Measurements from ENCODE around the gene ALDH1A2. TPM values are rescaled to one million over a fixed set of nuclear protein-coding genes. Genes with fewer than 3 reads are reported as not detected.
"Not testable (repeated sequence)": the region's sequence is repeated elsewhere in the genome, so short reads cannot be mapped to it uniquely, and the experiment has no call there.

ALDH1A2 gene
- polyA plus RNA-seq, 1 donor from 2014 or later = 0.24 TPM

- Histone ChIP-seq H3K4me2 (ENCODE audit: low read length) (no peak overlapping the region), H3K79me2 (replicated peaks; ENCODE audit: insufficient read depth, low read length) (no peaks in the 10 kb centered on the region), H3F3A (ENCODE audit: insufficient read depth, low read length, poor library complexity, severe bottlenecking) (no peaks in the 10 kb centered on the region), H3K27me3 (ENCODE audit: insufficient read depth, low read depth, low read length) (no peaks in the 10 kb centered on the region), H3K27ac (ENCODE audit: low read length) (no peak overlapping the region), H3K9me2 (ENCODE audit: insufficient read depth, low read length) (no peaks in the 10 kb centered on the region), H3K9ac (ENCODE audit: low read length) (no peak overlapping the region), H3K9me3 (ENCODE audit: low read length) (no peaks in the 10 kb centered on the region), H3K4me3 (ENCODE audit: low read length) (no peak overlapping the region), H3K36me3 (ENCODE audit: insufficient read depth, low read length) (no peaks in the 10 kb centered on the region), H2AFZ (ENCODE audit: low read depth, low read length) (no peak overlapping the region), H4K20me1 (ENCODE audit: insufficient read depth) (no peaks in the 10 kb centered on the region)
- TF ChIP-seq CTCF (IDR thresholded peaks at IDR 0.05; ENCODE audit: poor library complexity, severe bottlenecking) = no peak
- TF ChIP-seq EP300 (conservative IDR thresholded peaks at IDR 0.05; ENCODE audit: poor library complexity, severe bottlenecking) = no peak
- TF ChIP-seq RAD21 (conservative IDR thresholded peaks at IDR 0.05) = no peak
- TF ChIP-seq TAF1 (IDR thresholded peaks at IDR 0.05; ENCODE audit: low read depth) = no peak
- TF ChIP-seq SMC3 (conservative IDR thresholded peaks at IDR 0.05; ENCODE audit: poor library complexity) = no peak
- TF ChIP-seq POLR2AphosphoS5 (IDR thresholded peaks at IDR 0.05) = no peak
- TF ChIP-seq EZH2 (IDR thresholded peaks at IDR 0.05; ENCODE audit: borderline replicate concordance, insufficient read depth, low read length, poor library complexity, severe bottlenecking) = no peak
Observed at GRCh38 chr15:58002338-58003126, 63.0 kb downstream of the ALDH1A2 start.

GRCh38 chr15:57999699-58000098, 65.8 kb downstream of the ALDH1A2 start:
- H3K4me2 ChIP-seq (ENCODE audit: low read length); H3K36me3 ChIP-seq (ENCODE audit: insufficient read depth, low read length); H4K20me1 ChIP-seq (ENCODE audit: insufficient read depth); H3K9me3 ChIP-seq (ENCODE audit: low read length); H3K9ac ChIP-seq (ENCODE audit: low read length); H3K27ac ChIP-seq (ENCODE audit: low read length); H3K4me3 ChIP-seq (ENCODE audit: low read length); H2AFZ ChIP-seq (ENCODE audit: low read depth, low read length); H3K79me2 ChIP-seq (replicated peaks; ENCODE audit: insufficient read depth, low read length); H3K9me2 ChIP-seq (ENCODE audit: insufficient read depth, low read length); H3K27me3 ChIP-seq (ENCODE audit: insufficient read depth, low read depth, low read length); H3F3A ChIP-seq (ENCODE audit: insufficient read depth, low read length, poor library complexity, severe bottlenecking): not testable (repeated sequence)

GRCh38 chr15:57996561-57996960, 69.0 kb downstream of the ALDH1A2 start:
- Histone ChIP-seq H2AFZ (ENCODE audit: low read depth, low read length) (no peak overlapping the region), H3K4me2 (ENCODE audit: low read length) (no peak overlapping the region), H3K27ac (ENCODE audit: low read length) (no peak overlapping the region), H3K9me3 (ENCODE audit: low read length) (no peaks in the 10 kb centered on the region), H3K4me3 (ENCODE audit: low read length) (no peak overlapping the region), H3K79me2 (replicated peaks; ENCODE audit: insufficient read depth, low read length) (no peaks in the 10 kb centered on the region), H3K27me3 (ENCODE audit: insufficient read depth, low read depth, low read length) (no peaks in the 10 kb centered on the region), H3F3A (ENCODE audit: insufficient read depth, low read length, poor library complexity, severe bottlenecking) (no peaks in the 10 kb centered on the region), H3K9ac (ENCODE audit: low read length) (no peak overlapping the region), H3K36me3 (ENCODE audit: insufficient read depth, low read length) (no peaks in the 10 kb centered on the region), H3K9me2 (ENCODE audit: insufficient read depth, low read length) (no peaks in the 10 kb centered on the region), H4K20me1 (ENCODE audit: insufficient read depth) (no peaks in the 10 kb centered on the region)
- TF ChIP-seq TAF1 (IDR thresholded peaks at IDR 0.05; ENCODE audit: low read depth) (no peak), SMC3 (conservative IDR thresholded peaks at IDR 0.05; ENCODE audit: poor library complexity) (no peak), MXI1 (conservative IDR thresholded peaks at IDR 0.05; ENCODE audit: poor library complexity, severe bottlenecking) (no peak), REST (IDR thresholded peaks at IDR 0.05; ENCODE audit: borderline replicate concordance) (no peak), CTCF (IDR thresholded peaks at IDR 0.05; ENCODE audit: poor library complexity, severe bottlenecking) (no peak), POLR2AphosphoS5 (IDR thresholded peaks at IDR 0.05) (no peak), EZH2 (IDR thresholded peaks at IDR 0.05; ENCODE audit: borderline replicate concordance, insufficient read depth, low read length, poor library complexity, severe bottlenecking) (no peak), RAD21 (conservative IDR thresholded peaks at IDR 0.05) (no peak), EP300 (conservative IDR thresholded peaks at IDR 0.05; ENCODE audit: poor library complexity, severe bottlenecking) (no peak)

Measured in neural cell (in vitro differentiated cells).